Keratinocyte (primary cell): Measurements from ENCODE around the gene SEC24D.

Source experiments
- EZH2 ChIP-seq: IDR thresholded peaks from one replicate; pipeline ENCODE4 v1.6.1; 2012; ENCODE audit warnings: inconsistent platforms, mild to moderate bottlenecking, low read length, moderate library complexity
- TF ChIP-seq, protein P1 (sequence below), 3 experiments: IDR thresholded peaks in 1 of 3; conservative IDR thresholded peaks in 1 of 3; optimal IDR thresholded peaks in 1 of 3; 2 replicates in 2 of 3; 3 replicates in 1 of 3; pipeline versions ENCODE3 to v1.5.1; 2011; ENCODE audit warnings: low read length in 3 of 3, mild to moderate bottlenecking in 3 of 3, moderate library complexity in 2 of 3, control low read depth in 1 of 3, inconsistent platforms in 1 of 3; ENCODE audit not compliant: insufficient read depth in 2 of 3; ENCODE audit errors: extremely low read depth in 1 of 3

DNA sequence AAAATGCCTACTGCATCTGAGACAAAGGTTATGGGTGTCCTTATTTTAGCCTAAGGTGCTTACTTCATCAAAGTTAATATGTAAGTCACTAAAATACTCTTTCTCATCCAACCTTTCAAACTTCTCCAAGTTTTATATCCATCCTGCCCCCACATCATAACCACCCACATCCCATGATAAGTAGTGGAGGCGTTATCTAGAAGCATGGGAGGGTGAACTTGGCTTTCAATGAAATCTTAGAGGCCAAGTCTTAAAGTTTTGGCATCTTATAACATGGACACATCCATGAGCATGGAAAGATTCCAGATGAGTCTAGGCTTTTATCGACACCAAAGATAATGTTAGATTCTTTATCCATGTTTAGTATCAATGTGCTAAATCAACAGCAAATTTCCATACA is 22.9 kb upstream of the SEC24D start:
- TF ChIP-seq, protein P1, sequence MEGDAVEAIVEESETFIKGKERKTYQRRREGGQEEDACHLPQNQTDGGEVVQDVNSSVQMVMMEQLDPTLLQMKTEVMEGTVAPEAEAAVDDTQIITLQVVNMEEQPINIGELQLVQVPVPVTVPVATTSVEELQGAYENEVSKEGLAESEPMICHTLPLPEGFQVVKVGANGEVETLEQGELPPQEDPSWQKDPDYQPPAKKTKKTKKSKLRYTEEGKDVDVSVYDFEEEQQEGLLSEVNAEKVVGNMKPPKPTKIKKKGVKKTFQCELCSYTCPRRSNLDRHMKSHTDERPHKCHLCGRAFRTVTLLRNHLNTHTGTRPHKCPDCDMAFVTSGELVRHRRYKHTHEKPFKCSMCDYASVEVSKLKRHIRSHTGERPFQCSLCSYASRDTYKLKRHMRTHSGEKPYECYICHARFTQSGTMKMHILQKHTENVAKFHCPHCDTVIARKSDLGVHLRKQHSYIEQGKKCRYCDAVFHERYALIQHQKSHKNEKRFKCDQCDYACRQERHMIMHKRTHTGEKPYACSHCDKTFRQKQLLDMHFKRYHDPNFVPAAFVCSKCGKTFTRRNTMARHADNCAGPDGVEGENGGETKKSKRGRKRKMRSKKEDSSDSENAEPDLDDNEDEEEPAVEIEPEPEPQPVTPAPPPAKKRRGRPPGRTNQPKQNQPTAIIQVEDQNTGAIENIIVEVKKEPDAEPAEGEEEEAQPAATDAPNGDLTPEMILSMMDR (optimal IDR thresholded peaks at IDR 0.05 in 1 of 3, IDR thresholded peaks at IDR 0.05 in 1 of 3, conservative IDR thresholded peaks at IDR 0.05 in 1 of 3; ENCODE audit: extremely low read depth in 1 of 3, insufficient read depth in 2 of 3, low read length in 3 of 3): no peak
- TF ChIP-seq EZH2: no peak
